GM13976 (cell line): ENCODE data around the gene FAM83F.
"Not testable (repeated sequence)": the region's sequence is repeated elsewhere in the genome, so short reads cannot be mapped to it uniquely, and the experiment has no call there.

ENCODE experiments used
- DNase-seq: peaks from one replicate; pipeline ENCODE4 v3.0.0; 2012; ENCODE audit warnings: low spot score
- CTCF ChIP-seq: IDR thresholded peaks from 2 replicates; pipeline ENCODE4 v1.5.1; 2012; ENCODE audit warnings: borderline replicate concordance, mild to moderate bottlenecking; ENCODE audit not compliant: insufficient read depth; ENCODE audit errors: extremely low read depth, missing control alignments, control extremely low read depth
- in situ Hi-C: fragments of 300-500 bp; cut with MboI; formaldehyde crosslinking; loops from one replicate; pipeline ENCODE4 v1.12.0; 2022; ENCODE audit warnings: low sequenced_read_pairs, mixed read lengths, inconsistent platforms; ENCODE audit not compliant: unreplicated experiment

The FAM83F gene

GRCh38 chr22:39985383-39986035 is 9.2 kb upstream of the FAM83F start:
- DNase-seq = no peak
- no peak for TF ChIP-seq CTCF
- in situ Hi-C loops = no loop called here

GRCh38 chr22:39988386-39989114 is 6.2 kb upstream of the FAM83F start:
- TF ChIP-seq CTCF = no peak
- DNase-seq = no peak
- in situ Hi-C loops = no loop called here

- no peak for DNase-seq
- in situ Hi-C loops = no loop called here
- no peak for TF ChIP-seq CTCF
Observed at GRCh38 chr22:39989633-39990032, 5.1 kb upstream of the FAM83F start.

- DNase-seq = no peak
- in situ Hi-C loops = no loop called here
- no peak for TF ChIP-seq CTCF
Observed at GRCh38 chr22:39990686-39991085, 4.1 kb upstream of the FAM83F start.

- in situ Hi-C loops = no loop called here
- no peak for TF ChIP-seq CTCF
- no peak for DNase-seq
Observed at GRCh38 chr22:39991159-39991860, 3.4 kb upstream of the FAM83F start.

- no peak for TF ChIP-seq CTCF
- in situ Hi-C loops = no loop called here
- no peak for DNase-seq
Observed at GRCh38 chr22:39992088-39992826, 2.5 kb upstream of the FAM83F start.

- in situ Hi-C loops, DNase-seq: not testable (repeated sequence)
Observed at GRCh38 chr22:39992894-39993293, 1.9 kb upstream of the FAM83F start.
